ENCODE results near the gene TXNDC16.
A peak's percentile ranks its signal among the peaks of the same experiment; 100 is the strongest.
"Not testable (repeated sequence)": the region's sequence is repeated elsewhere in the genome, so short reads cannot be mapped to it uniquely, and the experiment has no call there.

The TXNDC16 gene

GRCh38 chr14:52481864-52482263 lies 70.4 kb downstream of the TXNDC16 start:
- no peaks in the 10 kb centered on the region for H3K4me1 ChIP-seq (ENCODE audit: control insufficient read depth, insufficient read depth, low read length)
- no peak overlapping the region for H3K9ac ChIP-seq (ENCODE audit: low read length in 2 of 2)
- no peak overlapping the region for H3K27ac ChIP-seq (ENCODE audit: low read length)
- peaks cover 0 to 3% of the 10 kb centered on the region in 2 donors for H3K36me3 ChIP-seq (ENCODE audit: control insufficient read depth in 2 of 2, insufficient read depth in 2 of 2, low read length in 2 of 2)
- H3K9me3 ChIP-seq (ENCODE audit: control insufficient read depth in 2 of 2, low read length in 2 of 2), result peaks cover 0 to 3% of the 10 kb centered on the region in 2 donors
- no peaks in the 10 kb centered on the region for H3K27me3 ChIP-seq (ENCODE audit: control insufficient read depth in 1 of 2, insufficient read depth in 2 of 2, low read length in 2 of 2)
- no peak overlapping the region for H3K4me3 ChIP-seq (ENCODE audit: low read length in 2 of 2)

GRCh38 chr14:52473557-52473956 lies 78.7 kb downstream of the TXNDC16 start:
- Histone ChIP-seq H3K27me3 (ENCODE audit: control insufficient read depth in 1 of 2, insufficient read depth in 2 of 2, low read length in 2 of 2) (no peaks in the 10 kb centered on the region), H3K9ac (ENCODE audit: low read length in 2 of 2) (peak overlapping the region in 1 of 2 donors; percentile 38), H3K4me1 (ENCODE audit: control insufficient read depth, insufficient read depth, low read length) (no peaks in the 10 kb centered on the region), H3K36me3 (ENCODE audit: control insufficient read depth in 2 of 2, insufficient read depth in 2 of 2, low read length in 2 of 2) (peaks cover 0 to 2% of the 10 kb centered on the region in 2 donors), H3K27ac (ENCODE audit: low read length) (no peak overlapping the region), H3K9me3 (ENCODE audit: control insufficient read depth in 2 of 2, low read length in 2 of 2) (peaks cover 0 to 3% of the 10 kb centered on the region in 2 donors), H3K4me3 (ENCODE audit: low read length in 2 of 2) (no peak overlapping the region)

GRCh38 chr14:52472728-52473127 lies 79.6 kb downstream of the TXNDC16 start:
- peaks cover 0 to 3% of the 10 kb centered on the region in 2 donors for H3K9me3 ChIP-seq (ENCODE audit: control insufficient read depth in 2 of 2, low read length in 2 of 2)
- H3K4me3 ChIP-seq (ENCODE audit: low read length in 2 of 2), result no peak overlapping the region
- no peak overlapping the region for H3K9ac ChIP-seq (ENCODE audit: low read length in 2 of 2)
- H3K4me1 ChIP-seq (ENCODE audit: control insufficient read depth, insufficient read depth, low read length), result no peaks in the 10 kb centered on the region
- peaks cover 0 to 2% of the 10 kb centered on the region in 2 donors for H3K36me3 ChIP-seq (ENCODE audit: control insufficient read depth in 2 of 2, insufficient read depth in 2 of 2, low read length in 2 of 2)
- H3K27me3 ChIP-seq (ENCODE audit: control insufficient read depth in 1 of 2, insufficient read depth in 2 of 2, low read length in 2 of 2), result no peaks in the 10 kb centered on the region
- H3K27ac ChIP-seq (ENCODE audit: low read length), result no peak overlapping the region

GRCh38 chr14:52472251-52472650 lies 80.1 kb downstream of the TXNDC16 start:
- not testable (repeated sequence) for H3K4me1 ChIP-seq (ENCODE audit: control insufficient read depth, insufficient read depth, low read length); H3K36me3 ChIP-seq (ENCODE audit: control insufficient read depth in 2 of 2, insufficient read depth in 2 of 2, low read length in 2 of 2); H3K4me3 ChIP-seq (ENCODE audit: low read length in 2 of 2); H3K27ac ChIP-seq (ENCODE audit: low read length); H3K9ac ChIP-seq (ENCODE audit: low read length in 2 of 2); H3K9me3 ChIP-seq (ENCODE audit: control insufficient read depth in 2 of 2, low read length in 2 of 2); H3K27me3 ChIP-seq (ENCODE audit: control insufficient read depth in 1 of 2, insufficient read depth in 2 of 2, low read length in 2 of 2)

GRCh38 chr14:52467515-52468266 lies 84.6 kb downstream of the TXNDC16 start:
- no peaks in the 10 kb centered on the region for H3K9me3 ChIP-seq (ENCODE audit: control insufficient read depth in 2 of 2, low read length in 2 of 2)
- no peaks in the 10 kb centered on the region for H3K4me1 ChIP-seq (ENCODE audit: control insufficient read depth, insufficient read depth, low read length)
- peaks cover 0 to 2% of the 10 kb centered on the region in 2 donors for H3K36me3 ChIP-seq (ENCODE audit: control insufficient read depth in 2 of 2, insufficient read depth in 2 of 2, low read length in 2 of 2)
- no peak overlapping the region for H3K27ac ChIP-seq (ENCODE audit: low read length)
- no peak overlapping the region for H3K4me3 ChIP-seq (ENCODE audit: low read length in 2 of 2)
- no peak overlapping the region for H3K9ac ChIP-seq (ENCODE audit: low read length in 2 of 2)
- no peaks in the 10 kb centered on the region for H3K27me3 ChIP-seq (ENCODE audit: control insufficient read depth in 1 of 2, insufficient read depth in 2 of 2, low read length in 2 of 2)

- Histone ChIP-seq H3K27ac (ENCODE audit: low read length) (no peak overlapping the region), H3K27me3 (ENCODE audit: control insufficient read depth in 1 of 2, insufficient read depth in 2 of 2, low read length in 2 of 2) (no peaks in the 10 kb centered on the region), H3K4me1 (ENCODE audit: control insufficient read depth, insufficient read depth, low read length) (no peaks in the 10 kb centered on the region), H3K9ac (ENCODE audit: low read length in 2 of 2) (no peak overlapping the region), H3K9me3 (ENCODE audit: control insufficient read depth in 2 of 2, low read length in 2 of 2) (peaks cover 0 to 4% of the 10 kb centered on the region in 2 donors), H3K4me3 (ENCODE audit: low read length in 2 of 2) (no peak overlapping the region), H3K36me3 (ENCODE audit: control insufficient read depth in 2 of 2, insufficient read depth in 2 of 2, low read length in 2 of 2) (peaks cover 0 to 5% of the 10 kb centered on the region in 2 donors)
Measured at GRCh38 chr14:52464175-52464574, 88.1 kb downstream of the TXNDC16 start.

- Histone ChIP-seq H3K27me3 (ENCODE audit: control insufficient read depth in 1 of 2, insufficient read depth in 2 of 2, low read length in 2 of 2) (no peaks in the 10 kb centered on the region), H3K36me3 (ENCODE audit: control insufficient read depth in 2 of 2, insufficient read depth in 2 of 2, low read length in 2 of 2) (peaks cover 0 to 5% of the 10 kb centered on the region in 2 donors), H3K27ac (ENCODE audit: low read length) (no peak overlapping the region), H3K9me3 (ENCODE audit: control insufficient read depth in 2 of 2, low read length in 2 of 2) (peaks cover 0 to 4% of the 10 kb centered on the region in 2 donors), H3K4me1 (ENCODE audit: control insufficient read depth, insufficient read depth, low read length) (no peaks in the 10 kb centered on the region), H3K9ac (ENCODE audit: low read length in 2 of 2) (no peak overlapping the region), H3K4me3 (ENCODE audit: low read length in 2 of 2) (no peak overlapping the region)
Measured at GRCh38 chr14:52463375-52463774, 88.9 kb downstream of the TXNDC16 start.

GRCh38 chr14:52461721-52462120 lies 90.6 kb downstream of the TXNDC16 start:
- H3K4me3 ChIP-seq (ENCODE audit: low read length in 2 of 2), result no peak overlapping the region
- H3K27ac ChIP-seq (ENCODE audit: low read length), result no peak overlapping the region
- H3K9ac ChIP-seq (ENCODE audit: low read length in 2 of 2), result no peak overlapping the region
- no peaks in the 10 kb centered on the region for H3K27me3 ChIP-seq (ENCODE audit: control insufficient read depth in 1 of 2, insufficient read depth in 2 of 2, low read length in 2 of 2)
- peaks cover 0 to 4% of the 10 kb centered on the region in 2 donors for H3K9me3 ChIP-seq (ENCODE audit: control insufficient read depth in 2 of 2, low read length in 2 of 2)
- H3K4me1 ChIP-seq (ENCODE audit: control insufficient read depth, insufficient read depth, low read length), result no peaks in the 10 kb centered on the region
- peaks cover 0 to 5% of the 10 kb centered on the region in 2 donors for H3K36me3 ChIP-seq (ENCODE audit: control insufficient read depth in 2 of 2, insufficient read depth in 2 of 2, low read length in 2 of 2)

- Histone ChIP-seq H3K27ac (ENCODE audit: low read length) (no peak overlapping the region), H3K4me1 (ENCODE audit: control insufficient read depth, insufficient read depth, low read length) (no peaks in the 10 kb centered on the region), H3K36me3 (ENCODE audit: control insufficient read depth in 2 of 2, insufficient read depth in 2 of 2, low read length in 2 of 2) (peaks cover 0 to 5% of the 10 kb centered on the region in 2 donors), H3K9me3 (ENCODE audit: control insufficient read depth in 2 of 2, low read length in 2 of 2) (peaks cover 0 to 4% of the 10 kb centered on the region in 2 donors), H3K9ac (ENCODE audit: low read length in 2 of 2) (no peak overlapping the region), H3K4me3 (ENCODE audit: low read length in 2 of 2) (no peak overlapping the region), H3K27me3 (ENCODE audit: control insufficient read depth in 1 of 2, insufficient read depth in 2 of 2, low read length in 2 of 2) (no peaks in the 10 kb centered on the region)
Measured at GRCh38 chr14:52458721-52459085, 93.6 kb downstream of the TXNDC16 start.

- Histone ChIP-seq H3K9me3 (ENCODE audit: control insufficient read depth in 2 of 2, low read length in 2 of 2) (peaks cover 0 to 4% of the 10 kb centered on the region in 2 donors), H3K9ac (ENCODE audit: low read length in 2 of 2) (no peak overlapping the region), H3K27me3 (ENCODE audit: control insufficient read depth in 1 of 2, insufficient read depth in 2 of 2, low read length in 2 of 2) (no peaks in the 10 kb centered on the region), H3K4me3 (ENCODE audit: low read length in 2 of 2) (no peak overlapping the region), H3K4me1 (ENCODE audit: control insufficient read depth, insufficient read depth, low read length) (no peaks in the 10 kb centered on the region), H3K27ac (ENCODE audit: low read length) (no peak overlapping the region), H3K36me3 (ENCODE audit: control insufficient read depth in 2 of 2, insufficient read depth in 2 of 2, low read length in 2 of 2) (peaks cover 0 to 5% of the 10 kb centered on the region in 2 donors)
Measured at GRCh38 chr14:52457411-52457810, 94.9 kb downstream of the TXNDC16 start.
